GM12864 (cell line): ENCODE measurements around the gene PUDP.

Experiments
- DNase-seq: peaks from one replicate; pipeline ENCODE4 v3.0.0-alpha.2; 2011; ENCODE audit warnings: low read depth
- H3K4me3 ChIP-seq: 2 replicates; pipeline ENCODE4 v1.5.1; 2011; ENCODE audit warnings: mild to moderate bottlenecking, low read depth, low read length, control low read depth
- CTCF ChIP-seq: IDR thresholded peaks from 2 replicates; pipeline ENCODE4 v1.5.1; 2011; ENCODE audit warnings: low read depth, mild to moderate bottlenecking, moderate library complexity, low read length, control low read depth, inconsistent platforms; ENCODE audit errors: missing control alignments

The PUDP gene

DNA sequence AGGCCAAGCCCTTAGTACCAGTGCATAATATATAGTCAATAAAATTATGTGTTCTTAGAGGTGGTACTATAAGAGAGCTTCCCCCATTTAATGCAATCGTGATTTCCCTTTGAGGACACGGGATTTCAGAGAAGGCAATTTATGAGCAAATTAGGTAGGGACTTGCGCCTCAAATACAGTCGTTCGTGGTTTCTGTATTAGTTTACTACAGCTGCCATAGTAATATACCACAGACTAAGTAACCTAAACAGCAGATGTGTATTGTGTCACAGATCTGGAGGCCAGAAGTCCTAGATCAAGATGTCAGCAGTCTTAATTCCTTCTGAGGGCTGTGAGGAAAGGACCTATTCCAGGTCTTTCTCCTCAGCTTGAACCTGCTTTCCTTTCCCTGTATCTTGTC lies 1.5 kb upstream of the PUDP start:
- TF ChIP-seq CTCF, result no peak
- no peak overlapping the region; the same call in 1 of the 2 replicates for H3K4me3 ChIP-seq
- no peak for DNase-seq

- H3K4me3 ChIP-seq, result peak within 1 kb of the TSS; percentile 70
- no peak for DNase-seq
- no peak for TF ChIP-seq CTCF
These were observed 458 bp downstream of the PUDP start, which contains the start of gene STS for GRCh38 chrX:7147413-7147977. TSS of gene STS (plus strand) at chrX:7147712. CDS start at chrX:7253200, 105,488 bp downstream.

DNA sequence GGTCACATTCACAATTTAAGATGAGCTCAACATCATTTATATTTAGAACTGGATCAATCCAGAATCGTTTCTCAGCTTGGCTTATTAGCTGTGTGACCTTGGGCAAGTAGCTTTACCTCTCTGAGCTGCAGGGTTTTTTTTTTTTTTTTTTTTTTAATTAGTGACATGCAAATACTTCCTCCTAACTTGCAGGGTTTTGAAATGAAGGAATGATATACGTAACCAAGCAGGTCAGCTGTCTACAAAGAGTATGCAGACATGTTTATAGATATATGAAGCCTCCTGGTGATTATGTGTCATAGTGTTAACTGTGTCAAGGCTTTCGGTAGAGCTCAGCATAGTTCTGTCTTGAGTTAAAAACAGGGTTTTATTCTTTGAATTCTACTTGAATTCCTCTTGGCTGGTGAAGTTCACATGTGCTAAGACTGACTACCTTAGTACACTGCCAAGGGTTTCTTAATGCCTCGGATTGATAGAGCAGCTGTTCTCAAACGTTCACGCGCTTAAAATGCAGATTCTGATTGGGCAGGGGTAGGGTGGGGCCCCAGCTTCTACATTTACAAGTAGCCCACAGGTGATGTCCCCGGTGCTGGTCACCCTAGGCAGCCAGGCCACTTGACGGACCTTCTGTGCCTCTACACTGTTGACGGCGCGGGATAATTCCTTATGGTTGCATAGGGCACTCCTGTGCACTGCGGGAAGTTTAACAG lies 1.1 kb downstream of the PUDP start:
- TF ChIP-seq CTCF, result no peak
- no peak for DNase-seq
- H3K4me3 ChIP-seq, result peak overlapping the region; percentile 70

DNA sequence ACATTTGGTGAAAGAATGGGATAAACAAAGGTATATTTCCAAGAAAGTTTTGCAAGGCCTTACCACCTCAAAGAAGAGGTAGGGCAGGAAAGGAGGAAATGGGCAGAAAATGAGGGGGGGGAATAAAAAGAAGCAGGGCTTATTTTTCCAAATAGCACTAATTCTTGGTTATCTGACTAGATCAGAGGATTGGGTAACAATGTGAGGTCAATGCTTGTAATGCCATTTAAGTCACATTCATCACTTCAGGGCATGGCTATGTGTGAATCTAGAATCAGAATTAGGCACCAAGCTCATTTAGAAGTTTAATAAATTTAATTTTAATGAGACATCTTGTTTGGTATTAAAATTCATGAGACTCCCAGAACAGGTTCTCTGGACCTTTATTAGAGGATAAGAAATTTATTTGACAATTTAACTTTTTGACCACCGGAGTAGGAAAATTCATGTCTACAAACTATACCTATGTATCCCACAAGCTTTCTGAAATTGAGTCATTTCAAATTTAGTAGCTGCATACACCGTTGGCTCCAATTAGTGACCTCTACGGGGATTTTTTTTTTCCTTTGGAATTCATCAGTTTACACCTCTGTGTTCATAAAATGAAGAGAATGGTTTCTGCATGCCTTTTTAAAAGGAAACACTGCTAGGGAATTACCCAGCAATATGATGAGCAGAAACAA lies 1.8 kb downstream of the PUDP start:
- DNase-seq, result no peak
- peak overlapping the region; percentile 6; the same call in 1 of the 2 replicates for H3K4me3 ChIP-seq
- TF ChIP-seq CTCF, result no peak

GRCh38 chrX:7145454-7145853 lies 2.5 kb downstream of the PUDP start:
- H3K4me3 ChIP-seq, result no peak overlapping the region
- TF ChIP-seq CTCF, result no peak
- no peak for DNase-seq

DNA sequence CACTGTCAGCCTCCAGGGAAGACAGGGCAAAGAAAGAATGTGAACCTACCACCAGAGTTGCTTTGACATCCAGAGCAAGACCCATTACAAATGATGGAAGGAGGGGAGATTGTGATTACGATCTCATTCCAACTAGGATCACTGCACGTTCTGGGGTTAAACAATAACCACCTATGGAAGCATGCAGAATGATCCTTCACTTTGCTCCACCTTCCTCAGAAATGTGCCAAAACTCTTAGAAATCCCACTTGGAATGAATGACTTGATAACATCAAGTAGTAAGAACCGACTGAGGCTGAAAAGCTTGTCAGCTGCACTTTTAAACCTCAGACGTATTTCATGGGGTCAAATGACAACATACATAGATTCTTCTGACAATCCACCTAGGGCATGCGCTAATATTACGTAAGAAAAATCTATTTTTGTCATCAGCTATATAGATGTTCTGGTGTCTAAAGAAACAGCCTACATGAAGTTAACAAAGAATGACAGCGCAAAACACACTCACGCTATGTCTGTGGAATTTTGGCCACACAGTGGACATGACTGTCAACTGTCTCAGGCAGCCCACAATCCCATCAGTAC lies 3.9 kb downstream of the PUDP start:
- no peak for TF ChIP-seq CTCF
- H3K4me3 ChIP-seq, result no peak overlapping the region
- DNase-seq, result no peak
